NCI-H187 (cell line): Measurements from ENCODE around the gene STON1.
"Not testable (repeated sequence)": the region's sequence is repeated elsewhere in the genome, so short reads cannot be mapped to it uniquely, and the experiment has no call there.

ENCODE experiments used
- DNase-seq, 2 experiments: peaks; one replicate each; lab custom pipeline; 2025; lab: John Stamatoyannopoulos, UW

The STON1 gene

GRCh38 chr2:48617618-48618017 lies 87.7 kb downstream of the STON1 start, which contains the start of gene GTF2A1L:
Gene GTF2A1L, plus strand, starts transcription at chr2:48617856. Its CDS starts 19 bp downstream, at chr2:48617875.
- no peak for DNase-seq

GRCh38 chr2:48619526-48619925 lies 89.6 kb downstream of the STON1 start:
- DNase-seq = no peak

GRCh38 chr2:48620604-48621003 lies 90.7 kb downstream of the STON1 start:
- no peak for DNase-seq

- DNase-seq = not testable (repeated sequence)
These were observed 92.7 kb downstream of the STON1 start for GRCh38 chr2:48622691-48623090.

- no peak for DNase-seq
These were observed 94.7 kb downstream of the STON1 start for GRCh38 chr2:48624696-48625095.

GRCh38 chr2:48626047-48626446 lies 96.1 kb downstream of the STON1 start:
- DNase-seq = no peak

GRCh38 chr2:48633143-48633542 lies 103.2 kb downstream of the STON1 start:
- DNase-seq = no peak

GRCh38 chr2:48635786-48636185 lies 105.8 kb downstream of the STON1 start:
- DNase-seq = no peak

- no peak for DNase-seq
These were observed 108.3 kb downstream of the STON1 start for GRCh38 chr2:48638261-48638660.
